ENCODE results near the gene DAO.
A peak's percentile ranks its signal among the peaks of the same experiment; 100 is the strongest.
"Not testable (repeated sequence)": the region's sequence is repeated elsewhere in the genome, so short reads cannot be mapped to it uniquely, and the experiment has no call there.

Gene DAO

GRCh38 chr12:108850854-108851573 is 28.9 kb upstream of the DAO start:
- no peak for DNase-seq (ENCODE audit: low spot score)

- no peak for DNase-seq (ENCODE audit: low spot score)
Measured at GRCh38 chr12:108852674-108853309, 27.1 kb upstream of the DAO start.

GRCh38 chr12:108853426-108853825 is 26.5 kb upstream of the DAO start:
- no peak for DNase-seq (ENCODE audit: low spot score)

GRCh38 chr12:108853981-108854446 is 25.9 kb upstream of the DAO start:
- no peak for DNase-seq (ENCODE audit: low spot score)

GRCh38 chr12:108854451-108855283 is 25.2 kb upstream of the DAO start:
- no peak for DNase-seq (ENCODE audit: low spot score)

GRCh38 chr12:108855284-108856169 is 24.4 kb upstream of the DAO start:
- no peak for DNase-seq (ENCODE audit: low spot score)

GRCh38 chr12:108856170-108856427 is 23.8 kb upstream of the DAO start:
- no peak for DNase-seq (ENCODE audit: low spot score)

- peak; percentile 14 for DNase-seq (ENCODE audit: low spot score)
Measured at GRCh38 chr12:108856428-108857157, 23.3 kb upstream of the DAO start.

- DNase-seq (ENCODE audit: low spot score): no peak
Measured at GRCh38 chr12:108857158-108857407, 22.8 kb upstream of the DAO start.

GRCh38 chr12:108858311-108859074 is 21.4 kb upstream of the DAO start:
- DNase-seq (ENCODE audit: low spot score): no peak

- not testable (repeated sequence) for DNase-seq (ENCODE audit: low spot score)
Measured at GRCh38 chr12:108859141-108859922, 20.6 kb upstream of the DAO start.

- no peak for DNase-seq (ENCODE audit: low spot score)
Measured at GRCh38 chr12:108859923-108860291, 20.0 kb upstream of the DAO start.

- DNase-seq (ENCODE audit: low spot score): no peak
Measured at GRCh38 chr12:108860443-108860842, 19.4 kb upstream of the DAO start.

GRCh38 chr12:108861878-108862587 is 17.9 kb upstream of the DAO start:
- no peak for DNase-seq (ENCODE audit: low spot score)

GRCh38 chr12:108862588-108862959 is 17.3 kb upstream of the DAO start:
- DNase-seq (ENCODE audit: low spot score): no peak

- DNase-seq (ENCODE audit: low spot score): no peak
Measured at GRCh38 chr12:108865169-108865568, 14.7 kb upstream of the DAO start.

GRCh38 chr12:108866083-108866482 is 13.8 kb upstream of the DAO start:
- not testable (repeated sequence) for DNase-seq (ENCODE audit: low spot score)

- DNase-seq (ENCODE audit: low spot score): no peak
Measured at GRCh38 chr12:108868781-108869180, 11.1 kb upstream of the DAO start.

- no peak for DNase-seq (ENCODE audit: low spot score)
Measured at GRCh38 chr12:108875280-108875679, 4.6 kb upstream of the DAO start.
